HG02943 (cell line): Measurements from ENCODE around the gene LDLRAD3.
"Not testable (repeated sequence)": the region's sequence is repeated elsewhere in the genome, so short reads cannot be mapped to it uniquely, and the experiment has no call there.

ENCODE experiments used
- ATAC-seq: cut with Tn5 transposase; IDR thresholded peaks from one replicate; pipeline ENCODE4 v1.9.1; 2021; ENCODE audit warnings: mild to moderate bottlenecking, low read depth, moderate library complexity; ENCODE audit not compliant: unreplicated experiment

The LDLRAD3 gene

DNA sequence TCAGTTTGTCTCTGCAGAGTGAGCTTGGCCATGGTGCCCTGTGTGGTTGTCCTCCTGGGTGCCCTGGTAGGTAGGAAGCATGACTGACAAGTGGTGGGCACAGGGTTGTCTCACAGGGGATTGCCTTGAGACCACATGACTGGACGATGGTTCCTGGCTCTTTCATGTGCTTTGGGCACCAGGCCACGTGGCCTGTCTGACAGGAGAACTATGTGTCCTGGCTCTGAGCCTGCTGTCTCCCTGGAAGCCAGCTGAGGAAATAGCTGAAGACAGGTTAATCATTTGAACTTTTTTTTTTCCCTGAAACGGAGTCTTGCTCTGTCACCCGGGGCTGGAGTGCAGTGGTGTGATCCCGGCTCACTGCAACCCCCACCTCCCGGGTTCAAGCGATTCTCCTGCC, 93.2 kb downstream of the LDLRAD3 start:
- ATAC-seq = no peak

DNA sequence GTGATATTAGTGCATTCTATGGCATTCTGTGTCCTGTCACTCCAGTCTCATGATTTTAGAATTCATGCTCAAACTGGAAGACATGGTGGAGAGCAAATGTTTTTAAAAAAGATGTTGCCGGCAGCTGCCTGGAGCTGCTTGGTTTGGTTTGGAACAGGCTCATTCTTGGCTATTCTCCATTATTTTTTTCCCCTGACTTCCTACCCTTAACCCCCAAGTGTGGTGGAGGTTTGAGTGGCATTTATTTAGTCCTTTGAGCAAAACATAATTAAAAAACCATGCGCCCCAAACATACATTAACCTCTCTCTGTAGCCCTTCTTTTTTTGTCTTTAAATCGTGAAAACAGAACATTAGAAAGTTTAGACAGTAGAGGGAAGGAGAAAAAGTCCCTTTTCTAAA, 94.7 kb downstream of the LDLRAD3 start:
- no peak for ATAC-seq

DNA sequence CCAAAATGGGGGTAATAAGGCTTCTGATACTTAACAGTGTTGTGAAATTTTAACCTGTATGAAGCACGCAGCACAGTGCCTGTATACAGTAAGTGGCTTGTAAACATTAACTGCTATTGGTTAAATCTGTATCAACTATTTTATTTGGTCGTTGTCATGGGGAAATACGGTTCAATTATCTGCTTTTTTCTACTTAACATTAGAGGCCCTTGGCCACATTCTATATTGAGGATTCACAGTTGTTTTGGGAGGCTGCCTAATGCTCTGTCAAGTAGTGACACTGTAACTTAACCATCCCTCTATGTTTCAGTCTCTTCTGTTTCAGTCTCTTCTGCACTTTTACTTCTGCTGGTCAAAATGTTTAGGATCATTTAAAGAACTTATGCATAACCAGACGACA, 95.6 kb downstream of the LDLRAD3 start:
- ATAC-seq = no peak

DNA sequence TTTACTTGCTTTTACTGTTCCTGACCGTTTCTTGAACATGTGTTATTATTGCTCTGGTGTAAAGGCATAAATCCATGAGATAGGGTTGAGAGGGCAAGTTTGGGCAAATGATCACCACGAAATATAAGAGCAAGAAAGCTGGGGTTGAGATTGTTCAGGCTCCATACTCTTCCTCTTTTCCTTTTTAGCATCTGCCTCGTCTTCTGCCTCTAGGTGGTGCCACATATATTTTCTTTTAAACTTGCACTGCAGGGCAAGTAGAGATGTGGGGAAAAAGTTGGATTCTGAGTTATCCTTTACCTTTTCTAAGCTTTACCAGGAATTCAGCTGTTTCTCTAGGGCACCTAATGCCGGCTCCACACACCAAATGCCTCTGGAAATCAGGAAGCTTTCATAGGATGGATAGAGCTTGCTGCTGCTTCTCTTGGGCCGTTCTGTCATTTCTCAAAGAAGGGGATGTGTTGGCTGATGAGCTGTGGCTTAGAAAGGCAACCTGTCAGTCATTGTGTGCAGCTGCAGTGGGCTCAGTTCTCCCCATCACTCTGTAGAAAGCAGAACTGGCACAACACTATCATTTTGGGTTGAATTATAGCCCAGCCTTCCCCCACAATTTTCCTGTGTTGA, 98.2 kb downstream of the LDLRAD3 start:
- ATAC-seq = no peak

DNA sequence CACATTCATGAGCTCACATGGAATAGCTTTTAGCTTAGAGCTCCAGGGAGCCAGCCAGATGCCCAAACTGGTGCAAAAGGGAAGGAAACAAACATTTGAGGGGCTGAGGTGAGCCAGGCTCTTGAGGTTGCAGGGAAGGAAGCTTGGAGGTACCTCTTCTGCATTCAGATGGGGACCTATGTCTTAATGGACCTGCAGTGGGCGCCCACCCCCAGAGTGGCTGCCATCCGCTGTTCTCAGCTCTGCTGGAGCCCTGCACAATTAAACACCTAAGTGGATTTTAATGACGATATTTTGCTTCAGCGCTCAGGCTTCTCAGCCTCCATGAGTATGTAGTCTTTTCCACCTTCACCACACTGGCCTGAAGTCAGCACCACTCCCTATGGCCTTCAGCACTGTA, 100.8 kb downstream of the LDLRAD3 start:
- ATAC-seq = no peak

DNA sequence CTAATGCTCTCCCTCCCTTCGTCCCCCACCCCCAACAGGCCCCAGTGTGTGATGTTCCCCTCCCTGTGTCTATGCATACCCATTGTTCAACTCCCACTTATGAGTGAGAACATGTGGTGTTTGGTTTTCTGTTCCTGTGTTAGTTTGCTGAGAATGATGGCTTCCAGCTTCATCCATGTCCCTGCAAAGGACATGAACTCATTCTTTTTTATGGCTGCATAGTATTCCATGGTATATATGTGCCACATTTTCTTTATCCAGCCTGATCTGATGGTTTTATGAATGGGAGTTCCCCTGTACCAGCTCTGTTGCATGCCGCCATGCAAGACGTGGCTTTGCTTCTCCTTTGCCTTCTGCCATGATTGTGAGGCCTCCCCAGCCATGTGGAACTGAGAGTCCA, 102.1 kb downstream of the LDLRAD3 start:
- not testable (repeated sequence) for ATAC-seq

DNA sequence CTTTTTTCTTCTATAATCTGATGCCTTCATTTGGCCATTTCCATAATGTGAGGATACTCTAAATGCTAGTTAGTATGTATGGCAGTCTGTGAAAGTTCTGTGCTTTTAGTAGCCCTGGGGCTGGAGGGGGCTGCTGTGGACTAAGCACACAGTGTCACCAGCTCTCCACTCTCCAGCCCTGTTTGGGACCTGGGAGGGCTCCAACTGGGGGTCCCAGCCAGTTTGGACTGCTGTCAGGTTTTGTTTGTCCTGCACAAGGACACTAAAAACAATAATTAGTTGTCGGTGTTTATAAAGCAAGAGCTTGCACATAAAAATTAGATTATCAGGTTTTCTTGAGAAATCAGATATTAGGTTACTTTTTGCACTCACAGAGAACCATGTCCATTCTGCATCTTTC, 103.1 kb downstream of the LDLRAD3 start:
- ATAC-seq = no peak

DNA sequence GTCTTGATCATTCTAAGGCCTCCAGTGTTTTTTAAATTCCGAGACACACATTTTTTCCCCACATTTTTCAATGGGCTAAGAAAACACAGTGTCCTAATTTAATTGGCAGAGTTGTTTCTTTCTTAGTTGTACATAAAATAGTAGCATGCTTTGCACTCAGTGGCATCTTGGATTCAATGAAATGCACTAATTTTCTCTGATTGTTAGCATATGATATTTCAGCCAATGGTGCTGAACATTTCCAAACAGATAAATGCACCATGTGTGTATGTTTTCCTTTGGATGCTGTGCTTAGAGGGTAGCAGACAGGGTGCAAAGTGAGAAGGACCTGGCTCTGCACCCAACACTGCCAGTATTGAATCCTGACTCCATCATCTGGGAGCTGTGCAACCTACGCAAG, 103.5 kb downstream of the LDLRAD3 start:
- no peak for ATAC-seq

DNA sequence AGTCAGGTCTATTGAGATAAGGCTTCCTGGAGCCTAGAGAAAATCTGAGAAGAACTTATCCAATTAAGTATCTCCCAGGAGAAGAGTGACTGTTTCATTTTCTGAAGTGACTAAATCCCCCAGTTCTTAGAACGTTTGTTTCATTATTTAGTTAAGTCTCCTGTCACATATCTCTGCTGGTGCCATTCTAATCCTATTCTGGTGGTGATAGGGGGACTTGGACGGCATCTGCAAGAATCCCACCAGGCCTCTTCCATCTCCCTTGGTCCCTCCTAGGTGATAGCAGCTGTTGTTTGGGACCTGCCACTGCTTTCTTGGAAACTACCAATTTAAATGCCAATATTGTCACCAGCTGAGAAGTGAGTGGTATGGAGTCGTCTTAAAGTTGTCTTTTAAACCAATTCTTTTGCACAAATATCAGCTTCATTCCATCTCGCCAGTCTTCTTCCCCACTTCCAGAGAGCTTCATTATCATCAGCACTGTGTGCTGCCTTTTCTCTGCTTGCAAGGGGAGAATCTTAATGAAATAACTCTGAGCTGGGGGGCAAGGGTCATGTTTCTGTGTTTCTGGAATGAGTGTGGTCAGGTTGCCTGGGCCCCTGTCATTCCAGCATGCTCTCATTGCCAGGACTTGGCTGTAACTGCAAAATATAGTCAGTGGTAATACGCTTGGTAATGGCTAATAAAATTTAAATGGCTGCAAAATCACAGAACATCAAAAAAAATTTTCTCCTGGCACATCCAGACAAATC, 104.8 kb downstream of the LDLRAD3 start:
- no peak for ATAC-seq

DNA sequence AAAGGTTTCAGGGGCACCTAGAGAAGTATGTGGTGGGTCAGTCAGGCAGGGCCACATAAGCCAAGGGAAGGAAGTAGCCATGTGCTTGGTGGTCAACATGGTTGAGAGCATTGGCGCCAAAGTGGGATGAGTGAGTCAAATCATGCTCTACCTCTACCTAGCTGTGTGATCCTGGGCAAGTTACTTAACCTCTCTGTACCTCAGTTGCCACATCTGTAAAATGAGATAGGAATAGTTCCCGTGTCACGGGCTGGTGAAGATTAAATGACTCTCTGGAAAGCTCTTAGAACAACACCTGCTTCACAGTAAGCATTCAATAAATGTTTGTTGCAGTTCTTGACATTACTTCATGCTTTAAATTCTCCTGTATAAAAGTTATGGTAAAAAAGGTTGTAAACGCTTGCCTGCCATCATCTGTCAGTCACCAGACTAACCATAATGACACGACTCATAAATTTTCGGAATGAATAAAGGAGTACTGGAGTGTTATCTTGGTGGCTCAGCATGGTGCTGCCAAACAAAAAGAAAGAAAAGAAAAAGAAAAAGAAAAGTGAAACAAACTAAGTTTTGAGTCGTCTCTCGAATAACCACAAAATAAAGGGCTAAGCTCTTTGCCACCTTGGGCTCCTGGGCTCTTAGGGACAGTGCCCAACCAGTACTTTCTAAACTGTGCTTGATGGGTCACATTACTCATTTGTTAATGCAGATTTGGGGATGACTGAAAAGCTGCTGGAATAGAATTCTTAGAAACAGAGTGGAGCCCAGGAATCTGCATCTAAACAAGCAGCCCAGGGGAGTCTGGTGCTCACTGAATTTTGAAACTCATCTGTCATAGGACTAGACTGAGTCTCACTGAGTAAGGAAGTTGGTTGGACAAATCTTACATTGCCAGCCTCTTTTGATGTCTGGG, 107.6 kb downstream of the LDLRAD3 start:
- ATAC-seq = no peak

DNA sequence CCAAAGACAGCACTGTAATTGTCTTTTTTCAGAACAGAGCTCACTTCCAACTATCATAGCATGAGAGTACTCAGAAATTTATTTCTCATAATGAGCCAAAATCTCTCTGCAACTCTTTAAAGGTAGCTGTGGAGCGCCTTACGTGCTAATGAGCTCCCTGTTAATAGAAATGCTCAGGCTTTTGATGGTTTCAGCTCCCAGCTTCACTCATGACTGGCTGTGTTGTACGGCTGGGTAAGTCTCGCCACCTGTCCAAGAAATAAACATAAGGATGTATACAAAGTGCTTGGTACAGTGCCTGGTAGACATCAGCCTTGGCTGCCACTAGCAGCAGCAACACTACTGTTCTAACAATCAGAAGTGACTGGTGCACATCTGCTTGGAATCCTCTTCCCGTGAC, 109.4 kb downstream of the LDLRAD3 start:
- ATAC-seq = no peak

DNA sequence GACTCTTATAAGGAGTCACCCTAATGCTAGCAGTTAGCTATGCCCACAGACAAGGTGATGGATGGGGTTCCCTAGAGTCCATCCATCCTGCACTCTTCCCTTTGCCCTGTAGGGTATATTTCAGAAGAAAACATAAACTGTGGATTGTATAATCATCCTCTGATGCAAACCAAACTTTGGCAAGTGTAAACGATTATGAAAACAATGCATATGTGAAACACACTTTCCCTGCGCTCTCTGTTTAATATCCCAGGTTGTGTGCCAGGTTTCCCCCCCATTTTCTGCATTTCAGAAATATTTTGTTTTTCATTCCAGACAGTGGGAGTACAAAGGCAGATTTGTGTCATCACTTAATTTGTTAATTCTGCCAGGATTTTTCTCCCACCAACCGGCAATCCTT, 110.0 kb downstream of the LDLRAD3 start:
- no peak for ATAC-seq

DNA sequence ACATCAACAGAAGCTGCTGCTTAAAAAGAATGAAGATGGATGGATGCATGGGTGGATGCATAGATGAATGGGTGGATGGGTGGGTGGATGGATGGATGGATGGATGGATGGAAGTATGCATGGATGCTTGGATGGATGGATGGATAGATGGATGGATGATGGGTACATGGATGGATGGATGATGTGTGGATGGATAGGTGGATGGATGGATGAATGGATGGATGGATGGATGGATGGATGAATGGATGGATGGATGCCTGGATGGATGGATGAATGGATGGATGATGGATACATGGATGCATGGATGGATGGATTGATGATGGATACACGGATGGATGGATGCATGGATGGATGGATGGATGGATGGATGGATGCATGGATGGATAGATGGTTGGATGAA, 110.8 kb downstream of the LDLRAD3 start:
- no peak for ATAC-seq

DNA sequence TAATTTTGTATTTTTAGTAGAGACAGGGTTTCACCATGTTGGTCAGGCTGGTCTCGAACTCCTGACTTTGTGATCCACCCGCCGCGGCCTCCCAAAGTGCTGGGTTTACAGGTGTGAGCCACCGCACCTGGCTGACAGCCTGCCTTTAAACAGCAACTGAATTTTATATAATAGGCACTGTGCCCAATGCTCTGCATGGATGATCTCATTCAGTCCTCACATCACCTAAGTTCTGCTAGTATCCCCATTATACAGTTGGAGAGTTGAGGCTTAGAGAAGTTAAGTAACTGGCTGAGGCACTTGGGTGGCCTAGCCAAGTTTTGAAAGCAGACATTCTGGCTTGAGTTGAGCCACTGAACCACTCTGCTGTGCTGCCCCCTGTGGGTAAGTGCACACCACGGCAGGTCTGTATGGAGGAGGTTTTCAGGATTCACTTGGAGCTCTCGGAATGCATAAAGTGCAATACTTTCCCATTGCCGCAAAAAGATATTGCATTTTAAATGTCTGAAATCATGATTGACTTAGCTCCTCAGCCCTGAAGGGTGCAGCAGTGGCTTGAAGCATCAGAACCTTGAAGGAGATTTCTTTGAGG, 112.4 kb downstream of the LDLRAD3 start:
- no peak for ATAC-seq

DNA sequence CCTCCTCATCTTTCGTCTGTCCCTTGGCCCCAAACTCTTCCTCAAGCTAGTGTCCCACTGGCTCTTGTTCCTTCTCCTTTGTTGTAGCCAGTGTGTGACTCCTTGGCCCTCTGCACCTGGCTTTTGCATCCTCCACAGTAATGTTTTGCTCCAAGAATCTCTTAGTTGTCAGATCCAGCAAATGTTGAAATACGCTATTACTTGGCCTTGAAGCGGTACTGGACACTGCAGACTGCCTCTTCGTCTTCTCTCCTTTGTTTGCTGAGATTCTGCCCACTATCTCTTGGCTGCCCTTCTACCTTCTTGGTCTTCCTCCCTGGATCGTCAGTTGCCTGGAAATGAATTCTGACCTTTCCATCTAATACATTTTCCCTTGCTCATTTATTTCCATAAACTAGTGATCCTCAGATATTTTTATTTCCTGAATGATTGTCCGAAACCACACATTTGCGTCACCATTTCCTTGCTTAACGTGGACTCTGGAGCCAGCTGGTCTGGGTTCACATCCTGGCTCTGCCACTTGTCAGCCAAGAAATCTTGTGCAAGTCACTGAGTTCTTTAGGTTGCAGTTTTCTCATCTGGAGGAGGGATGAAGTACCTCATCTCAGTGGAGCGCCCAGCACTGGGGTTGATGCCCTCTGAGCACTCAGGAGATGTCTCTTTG, 113.6 kb downstream of the LDLRAD3 start:
- ATAC-seq = no peak

DNA sequence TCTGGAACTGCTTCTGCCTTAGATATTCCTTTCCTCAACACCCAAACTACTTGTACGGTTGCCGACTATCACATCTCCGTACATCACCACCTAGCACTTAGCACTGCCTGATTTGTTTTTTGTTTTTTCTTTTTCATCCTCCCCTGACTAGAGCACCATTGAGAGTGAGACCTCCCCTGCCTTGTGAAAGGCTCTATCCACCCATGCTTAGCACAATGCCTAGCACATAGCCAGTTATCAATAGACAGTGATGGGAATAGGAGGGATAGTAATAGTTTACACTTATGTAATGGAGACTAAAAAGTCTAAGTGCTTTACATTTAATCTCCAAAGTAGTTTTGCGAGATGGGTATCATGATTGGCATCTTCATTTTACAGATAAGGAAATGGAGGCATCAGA, 115.8 kb downstream of the LDLRAD3 start:
- ATAC-seq = no peak

DNA sequence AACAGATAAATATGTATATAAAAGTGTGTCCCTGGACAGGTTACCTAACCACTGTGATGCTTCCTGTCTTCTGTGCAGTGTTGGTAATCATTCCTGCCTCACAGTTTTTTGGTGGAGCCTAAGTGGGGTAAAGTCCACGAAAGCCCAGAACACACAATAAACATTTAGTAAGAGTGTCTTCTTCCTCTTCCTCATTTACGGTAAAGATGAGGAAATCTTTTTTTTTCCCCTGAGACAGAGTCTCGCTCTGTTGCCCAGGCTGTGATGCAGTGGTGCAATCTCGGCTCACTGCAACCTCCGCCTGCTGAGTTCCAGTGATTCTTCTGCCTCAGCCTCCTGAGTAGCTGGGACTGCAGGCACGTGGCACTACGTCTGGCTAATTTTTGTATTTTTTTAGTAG, 117.1 kb downstream of the LDLRAD3 start:
- no peak for ATAC-seq

DNA sequence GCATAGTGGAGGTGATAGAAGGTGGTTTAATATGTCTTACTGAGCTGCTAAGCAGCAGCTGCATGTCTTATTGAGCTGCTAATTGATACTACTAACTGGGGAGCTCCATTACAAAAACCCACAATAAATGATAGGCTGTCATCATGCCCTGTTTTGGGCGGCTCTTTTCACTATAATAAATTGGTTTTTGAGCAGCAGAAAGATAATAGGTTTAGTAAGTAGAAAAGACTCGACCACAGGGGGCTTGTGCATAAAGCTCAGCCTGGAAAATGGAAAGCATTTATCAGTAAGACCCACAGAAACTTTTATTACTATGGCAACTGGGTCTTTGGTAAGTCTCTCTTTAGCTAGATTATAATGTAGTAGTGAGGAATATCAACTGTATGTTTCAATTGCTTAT, 117.6 kb downstream of the LDLRAD3 start:
- ATAC-seq = no peak

DNA sequence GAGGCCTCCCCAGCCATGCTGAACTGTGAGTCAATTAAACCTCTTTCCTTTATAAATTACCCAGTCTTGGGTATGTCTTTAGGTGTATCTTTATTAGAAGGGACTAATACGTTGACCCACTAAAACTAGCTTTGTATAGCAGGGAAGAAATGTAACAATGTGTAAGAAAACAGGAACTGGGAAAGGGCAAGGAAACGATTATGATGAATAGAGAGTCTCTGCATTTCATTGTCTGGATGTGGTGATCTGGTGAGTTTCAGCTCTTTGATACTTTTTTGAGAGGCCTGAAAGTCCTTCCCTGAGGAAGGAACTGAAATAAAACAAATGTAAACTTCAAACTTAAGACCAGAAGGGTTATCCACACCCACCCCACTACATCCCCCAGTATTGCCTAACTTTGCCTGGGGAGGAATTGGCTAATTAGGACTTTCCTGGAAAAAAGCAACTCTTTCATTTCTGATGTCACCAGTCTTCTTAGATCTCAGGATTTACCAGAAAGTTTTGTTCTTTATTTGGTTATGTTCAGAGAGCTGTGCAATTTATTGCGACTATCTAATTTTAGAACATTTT, 119.0 kb downstream of the LDLRAD3 start:
- ATAC-seq = no peak

DNA sequence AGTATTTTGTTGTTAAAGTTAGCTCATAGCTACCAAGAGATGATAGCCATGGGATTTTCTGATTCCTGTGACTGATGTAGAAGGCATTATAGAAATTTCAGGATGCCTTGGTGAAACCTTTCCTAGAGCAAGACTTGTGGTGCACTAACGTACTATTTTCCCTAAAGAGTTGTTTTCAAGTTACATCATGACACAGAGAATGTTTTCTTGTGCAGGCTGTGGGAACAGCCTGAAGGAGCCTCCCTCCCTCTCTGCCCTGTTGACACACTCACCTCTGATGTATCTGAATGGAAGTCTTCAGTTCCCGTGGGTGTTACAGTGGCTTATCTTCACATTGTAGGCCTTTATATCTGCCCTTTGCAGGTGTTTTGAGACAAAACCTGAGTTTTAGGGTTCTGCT, 121.6 kb downstream of the LDLRAD3 start:
- ATAC-seq = no peak
